ENCODE results near the gene ANKRD1.
A peak's percentile ranks its signal among the peaks of the same experiment; 100 is the strongest.

ANKRD1 gene

GRCh38 chr10:90966146-90966545 lies 45.3 kb upstream of the ANKRD1 start:
- TF ChIP-seq CTCF (IDR thresholded peaks at IDR 0.05; ENCODE audit: insufficient read depth, low read length, poor library complexity, severe bottlenecking), result no peak
- no peak overlapping the region for H3K4me3 ChIP-seq (replicated peaks; ENCODE audit: low read depth, low read length)
- no peaks in the 10 kb centered on the region for H3K36me3 ChIP-seq (ENCODE audit: control insufficient read depth, insufficient read depth, low read length)
- H3K27me3 ChIP-seq (replicated peaks; ENCODE audit: control insufficient read depth, insufficient read depth, low read length), result no peaks in the 10 kb centered on the region
- no peak for DNase-seq (ENCODE audit: extremely low read depth, insufficient read length)

GRCh38 chr10:90965720-90966119 lies 44.8 kb upstream of the ANKRD1 start:
- Histone ChIP-seq H3K27me3 (replicated peaks; ENCODE audit: control insufficient read depth, insufficient read depth, low read length) (no peaks in the 10 kb centered on the region), H3K36me3 (ENCODE audit: control insufficient read depth, insufficient read depth, low read length) (no peaks in the 10 kb centered on the region), H3K4me3 (replicated peaks; ENCODE audit: low read depth, low read length) (no peak overlapping the region)
- DNase-seq (ENCODE audit: extremely low read depth, insufficient read length), result no peak
- TF ChIP-seq CTCF (IDR thresholded peaks at IDR 0.05; ENCODE audit: insufficient read depth, low read length, poor library complexity, severe bottlenecking), result no peak

- no peaks in the 10 kb centered on the region for H3K27me3 ChIP-seq (replicated peaks; ENCODE audit: control insufficient read depth, insufficient read depth, low read length)
- no peak for TF ChIP-seq CTCF (IDR thresholded peaks at IDR 0.05; ENCODE audit: insufficient read depth, low read length, poor library complexity, severe bottlenecking)
- no peaks in the 10 kb centered on the region for H3K36me3 ChIP-seq (ENCODE audit: control insufficient read depth, insufficient read depth, low read length)
- H3K4me3 ChIP-seq (replicated peaks; ENCODE audit: low read depth, low read length), result no peak overlapping the region
- DNase-seq (ENCODE audit: extremely low read depth, insufficient read length), result no peak
Measured at GRCh38 chr10:90964781-90965465, 44.0 kb upstream of the ANKRD1 start.

GRCh38 chr10:90963331-90963730 lies 42.4 kb upstream of the ANKRD1 start:
- no peak overlapping the region for H3K4me3 ChIP-seq (replicated peaks; ENCODE audit: low read depth, low read length)
- no peak for TF ChIP-seq CTCF (IDR thresholded peaks at IDR 0.05; ENCODE audit: insufficient read depth, low read length, poor library complexity, severe bottlenecking)
- DNase-seq (ENCODE audit: extremely low read depth, insufficient read length), result no peak
- no peaks in the 10 kb centered on the region for H3K27me3 ChIP-seq (replicated peaks; ENCODE audit: control insufficient read depth, insufficient read depth, low read length)
- H3K36me3 ChIP-seq (ENCODE audit: control insufficient read depth, insufficient read depth, low read length), result no peaks in the 10 kb centered on the region

GRCh38 chr10:90960355-90960814 lies 39.5 kb upstream of the ANKRD1 start:
- Histone ChIP-seq H3K4me3 (replicated peaks; ENCODE audit: low read depth, low read length) (no peak overlapping the region), H3K36me3 (ENCODE audit: control insufficient read depth, insufficient read depth, low read length) (no peaks in the 10 kb centered on the region), H3K27me3 (replicated peaks; ENCODE audit: control insufficient read depth, insufficient read depth, low read length) (no peaks in the 10 kb centered on the region)
- DNase-seq (ENCODE audit: extremely low read depth, insufficient read length), result peak; percentile 22
- TF ChIP-seq CTCF (IDR thresholded peaks at IDR 0.05; ENCODE audit: insufficient read depth, low read length, poor library complexity, severe bottlenecking), result no peak

GRCh38 chr10:90959826-90960225 lies 38.9 kb upstream of the ANKRD1 start:
- no peak for TF ChIP-seq CTCF (IDR thresholded peaks at IDR 0.05; ENCODE audit: insufficient read depth, low read length, poor library complexity, severe bottlenecking)
- Histone ChIP-seq H3K4me3 (replicated peaks; ENCODE audit: low read depth, low read length) (no peak overlapping the region), H3K36me3 (ENCODE audit: control insufficient read depth, insufficient read depth, low read length) (no peaks in the 10 kb centered on the region), H3K27me3 (replicated peaks; ENCODE audit: control insufficient read depth, insufficient read depth, low read length) (no peaks in the 10 kb centered on the region)
- no peak for DNase-seq (ENCODE audit: extremely low read depth, insufficient read length)
